GM12878 (cell line): ENCODE data around the gene PDE6B.

ENCODE experiments used
- CTCF ChIP-seq, 3 experiments: IDR thresholded peaks in 2 of 3; conservative IDR thresholded peaks in 1 of 3; 2 replicates each; pipeline ENCODE4 v1.5.1; 2011; ENCODE audit warnings: low read depth in 3 of 3, low read length in 3 of 3, mild to moderate bottlenecking in 3 of 3, control low read depth in 2 of 3, moderate library complexity in 2 of 3, inconsistent platforms in 1 of 3, mixed read lengths in 1 of 3; ENCODE audit not compliant: control insufficient read depth in 2 of 3, insufficient read depth in 1 of 3; ENCODE audit errors: extremely low read depth in 1 of 3
- MAX ChIP-seq: IDR thresholded peaks from 2 replicates; pipeline ENCODE4 v1.6.1; 2012; ENCODE audit warnings: low read depth, low read length, improper control_type of control experiment
- USF2 ChIP-seq: IDR thresholded peaks from 2 replicates; pipeline ENCODE4 v1.6.1; 2011; ENCODE audit warnings: low read depth, low read length, improper control_type of control experiment, borderline replicate concordance
- ZNF24 ChIP-seq: fragments of 450-650 bp; IDR thresholded peaks from 2 replicates; pipeline ENCODE4 v1.6.1; 2017; ENCODE audit warnings: antibody characterized with exemption, mild to moderate bottlenecking

GRCh38 chr4:621296-622070, 3.9 kb upstream of the PDE6B start:
- no peak for TF ChIP-seq USF2
- TF ChIP-seq CTCF (IDR thresholded peaks at IDR 0.05 in 2 of 3, conservative IDR thresholded peaks at IDR 0.05 in 1 of 3; ENCODE audit: control insufficient read depth in 2 of 3, extremely low read depth in 1 of 3, insufficient read depth in 1 of 3, low read depth in 3 of 3, low read length in 3 of 3) = no peak
- TF ChIP-seq MAX = no peak
- no peak for TF ChIP-seq ZNF24
